ENCODE data around the gene LINGO3.
A peak's percentile ranks its signal among the peaks of the same experiment; 100 is the strongest.

LINGO3 gene

GRCh38 chr19:2319551-2319950, 11.6 kb upstream of the LINGO3 start:
- no peak overlapping the region for H3K4me3 ChIP-seq (ENCODE audit: low read depth, low read length)
- in situ Hi-C loops (cut with HindIII; ENCODE audit: low sequenced_read_pairs): no loop called here
- no peak for TF ChIP-seq CTCF (IDR thresholded peaks at IDR 0.05; ENCODE audit: low read depth, low read length, missing control alignments)
- no peak for DNase-seq (ENCODE audit: low read depth)

GRCh38 chr19:2318923-2319322, 11.0 kb upstream of the LINGO3 start:
- in situ Hi-C loops (cut with HindIII; ENCODE audit: low sequenced_read_pairs): no loop called here
- no peak overlapping the region for H3K4me3 ChIP-seq (ENCODE audit: low read depth, low read length)
- no peak for DNase-seq (ENCODE audit: low read depth)
- no peak for TF ChIP-seq CTCF (IDR thresholded peaks at IDR 0.05; ENCODE audit: low read depth, low read length, missing control alignments)

- H3K4me3 ChIP-seq (ENCODE audit: low read depth, low read length): no peak overlapping the region
- no peak for DNase-seq (ENCODE audit: low read depth)
- no peak for TF ChIP-seq CTCF (IDR thresholded peaks at IDR 0.05; ENCODE audit: low read depth, low read length, missing control alignments)
- in situ Hi-C loops (cut with HindIII; ENCODE audit: low sequenced_read_pairs): no loop called here
These were observed 9.8 kb upstream of the LINGO3 start for GRCh38 chr19:2317756-2318155.

GRCh38 chr19:2317300-2317699, 9.3 kb upstream of the LINGO3 start:
- no peak overlapping the region for H3K4me3 ChIP-seq (ENCODE audit: low read depth, low read length)
- in situ Hi-C loops (cut with HindIII; ENCODE audit: low sequenced_read_pairs): no loop called here
- no peak for TF ChIP-seq CTCF (IDR thresholded peaks at IDR 0.05; ENCODE audit: low read depth, low read length, missing control alignments)
- DNase-seq (ENCODE audit: low read depth): no peak

GRCh38 chr19:2315818-2316353, 7.9 kb upstream of the LINGO3 start:
- peak; percentile 24 for DNase-seq (ENCODE audit: low read depth)
- in situ Hi-C loops (cut with HindIII; ENCODE audit: low sequenced_read_pairs): no loop called here
- peak; percentile 60 for TF ChIP-seq CTCF (IDR thresholded peaks at IDR 0.05; ENCODE audit: low read depth, low read length, missing control alignments)
- no peak overlapping the region for H3K4me3 ChIP-seq (ENCODE audit: low read depth, low read length)

GRCh38 chr19:2315121-2315817, 7.3 kb upstream of the LINGO3 start:
- in situ Hi-C loops (cut with HindIII; ENCODE audit: low sequenced_read_pairs): no loop called here
- H3K4me3 ChIP-seq (ENCODE audit: low read depth, low read length): no peak overlapping the region
- TF ChIP-seq CTCF (IDR thresholded peaks at IDR 0.05; ENCODE audit: low read depth, low read length, missing control alignments): no peak
- DNase-seq (ENCODE audit: low read depth): no peak

Measured in astrocyte of the cerebellum (primary cell).